Muscle of back (tissue), 13 donors: ENCODE data around the gene SF3B5. TPM values are rescaled to one million over a fixed set of nuclear protein-coding genes. Genes with fewer than 3 reads are reported as not detected.
"Not testable (repeated sequence)": the region's sequence is repeated elsewhere in the genome, so short reads cannot be mapped to it uniquely, and the experiment has no call there.

Experiments used
- DNase-seq, 3 donors: peaks; one replicate each; pipeline versions ENCODE4 v3.0.0 to v3.0.0-alpha.2; 2013
- long read RNA-seq, 9 donors: transcript quantifications; one replicate each; lab custom pipeline, GENCODE V29; 2026
- polyA plus RNA-seq, 10 donors: library from polyadenylated mRNA; unstranded; fragments of 120-200 nt; gene quantifications; one replicate each; pipeline ENCODE4 v1.2.1, GENCODE V29; 2013; ENCODE audit not compliant: insufficient read length in 10 of 10

SF3B5 gene
- polyA plus RNA-seq = 100 to 1,000 TPM in 4 of 10 donors, 10 to 100 TPM in 6; 82.9 to 125 (median 94.6) TPM
- long read RNA-seq, donor 1, transcript SF3B5-201 (1 exons, 693 nt) = major isoform, 75 of 75 reads
- long read RNA-seq, donor 1, partial matches to known transcripts = 0 of 75 reads
- long read RNA-seq, donor 1, other reads (novel, unspliced or antisense) = 0 of 75 reads
- long read RNA-seq, donor 2, transcript SF3B5-201 (1 exons, 693 nt) = major isoform, 62 of 62 reads
- long read RNA-seq, donor 2, partial matches to known transcripts = 0 of 62 reads
- long read RNA-seq, donor 2, other reads (novel, unspliced or antisense) = 0 of 62 reads
- long read RNA-seq, donor 3 = 0 reads
- long read RNA-seq, donor 4, transcript SF3B5-201 (1 exons, 693 nt) = major isoform, 61 of 61 reads
- long read RNA-seq, donor 4, partial matches to known transcripts = 0 of 61 reads
- long read RNA-seq, donor 4, other reads (novel, unspliced or antisense) = 0 of 61 reads
- long read RNA-seq, donor 5, transcript SF3B5-201 (1 exons, 693 nt) = major isoform, 101 of 101 reads
- long read RNA-seq, donor 5, partial matches to known transcripts = 0 of 101 reads
- long read RNA-seq, donor 5, other reads (novel, unspliced or antisense) = 0 of 101 reads
- long read RNA-seq, donor 6, transcript SF3B5-201 (1 exons, 693 nt) = major isoform, 85 of 85 reads
- long read RNA-seq, donor 6, partial matches to known transcripts = 0 of 85 reads
- long read RNA-seq, donor 6, other reads (novel, unspliced or antisense) = 0 of 85 reads
- long read RNA-seq, donor 7, transcript SF3B5-201 (1 exons, 693 nt) = major isoform, 54 of 54 reads
- long read RNA-seq, donor 7, partial matches to known transcripts = 0 of 54 reads
- long read RNA-seq, donor 7, other reads (novel, unspliced or antisense) = 0 of 54 reads
- long read RNA-seq, donor 8, transcript SF3B5-201 (1 exons, 693 nt) = major isoform, 64 of 64 reads
- long read RNA-seq, donor 8, partial matches to known transcripts = 0 of 64 reads
- long read RNA-seq, donor 8, other reads (novel, unspliced or antisense) = 0 of 64 reads
- long read RNA-seq, donor 9, transcript SF3B5-201 (1 exons, 693 nt) = major isoform, 13 of 13 reads
- long read RNA-seq, donor 9, partial matches to known transcripts = 0 of 13 reads
- long read RNA-seq, donor 9, other reads (novel, unspliced or antisense) = 0 of 13 reads

- peak; percentile 100 for DNase-seq
These were observed at the start of gene SF3B5 for GRCh38 chr6:144095134-144096002. Gene SF3B5, minus strand, starts transcription at chr6:144095573. Its CDS starts 76 bp downstream, at chr6:144095497.

DNA sequence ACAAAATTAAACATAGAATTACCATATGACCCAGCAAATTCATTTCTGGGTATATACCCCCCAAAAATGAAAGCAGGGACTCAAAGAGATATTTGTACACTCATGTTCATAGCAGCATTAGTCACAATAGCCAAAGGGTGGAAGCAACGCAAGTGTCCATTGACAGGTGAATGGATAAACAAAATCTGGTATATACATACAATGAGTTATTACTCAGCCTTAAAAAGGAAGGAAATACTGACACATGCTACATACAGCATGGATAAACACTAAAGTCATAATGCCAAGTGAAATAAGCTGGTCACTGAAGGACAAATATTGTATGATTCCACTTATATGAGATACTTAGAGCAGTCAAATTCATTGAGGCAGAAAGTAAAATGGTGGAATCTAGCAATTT is 49.6 kb upstream of the SF3B5 start:
- no peak for DNase-seq

GRCh38 chr6:144143878-144144277 is 48.5 kb upstream of the SF3B5 start:
- no peak for DNase-seq

DNA sequence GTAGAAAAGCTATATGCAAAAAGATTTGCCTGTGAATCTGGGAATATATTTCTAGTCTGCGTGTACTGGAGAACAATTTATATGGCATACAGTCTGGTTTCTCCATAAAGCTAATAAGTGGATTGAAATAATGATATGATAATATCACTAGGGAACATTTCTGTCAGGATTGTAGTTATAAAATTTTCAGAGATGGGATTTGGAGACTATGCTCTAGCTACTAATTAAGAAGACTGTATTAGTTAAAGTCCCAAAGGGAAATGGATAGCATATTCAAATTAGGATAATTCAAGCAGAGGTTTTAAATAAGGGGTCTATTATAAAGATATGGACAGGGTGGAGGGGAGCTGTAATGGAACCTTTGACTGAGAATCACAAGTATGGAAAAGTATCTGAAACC is 47.7 kb upstream of the SF3B5 start:
- DNase-seq = no peak

DNA sequence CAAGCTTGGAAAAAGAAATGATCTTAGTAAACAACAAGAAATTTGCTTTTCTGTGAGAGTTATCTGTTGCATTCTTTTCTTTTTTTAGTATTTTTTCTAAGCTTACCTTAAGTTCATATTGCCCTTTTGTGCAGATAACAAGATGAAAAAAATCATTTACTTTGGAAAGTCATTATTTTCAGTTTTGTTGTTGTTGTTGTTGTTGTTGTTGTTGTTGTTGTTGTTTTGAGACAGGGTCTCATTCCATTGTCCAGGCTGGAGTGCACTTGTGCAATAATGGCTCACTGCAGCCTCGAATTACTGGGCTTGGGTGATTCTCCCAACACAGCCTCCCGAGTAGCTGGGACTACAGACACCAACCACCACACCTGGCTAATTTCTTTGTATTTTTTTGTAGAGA is 46.1 kb upstream of the SF3B5 start:
- DNase-seq = no peak

GRCh38 chr6:144140867-144141266 is 45.5 kb upstream of the SF3B5 start:
- no peak for DNase-seq

GRCh38 chr6:144139817-144140216 is 44.4 kb upstream of the SF3B5 start:
- no peak for DNase-seq

DNA sequence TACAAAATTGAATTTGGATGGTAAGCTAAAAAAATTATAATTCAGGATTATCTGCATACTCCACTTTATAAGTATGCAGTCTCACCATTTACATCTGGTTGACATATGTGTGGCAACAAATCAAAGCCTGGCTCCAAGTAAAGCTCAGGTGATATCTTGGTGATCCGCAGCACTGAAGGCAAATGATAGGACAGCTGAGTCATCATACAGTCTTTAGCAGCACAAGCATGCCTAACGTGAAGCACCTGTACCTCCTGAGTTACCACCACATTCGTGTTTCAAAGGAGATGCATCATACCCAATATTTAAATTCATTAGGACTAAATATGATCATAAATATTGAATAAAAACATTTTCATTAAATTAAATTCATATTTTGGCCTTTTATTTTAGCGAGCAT is 43.2 kb upstream of the SF3B5 start:
- no peak for DNase-seq

GRCh38 chr6:144134737-144135136 is 39.4 kb upstream of the SF3B5 start:
- no peak for DNase-seq

- DNase-seq = peak in 1 of 3 donors; percentile 41
These were observed 38.8 kb upstream of the SF3B5 start for GRCh38 chr6:144134176-144134575.

- DNase-seq = no peak
These were observed 38.0 kb upstream of the SF3B5 start for GRCh38 chr6:144133225-144133821.

- DNase-seq = not testable (repeated sequence)
These were observed 36.9 kb upstream of the SF3B5 start for GRCh38 chr6:144132167-144132690.

- peak in 1 of 3 donors; percentile 43 for DNase-seq
These were observed 35.9 kb upstream of the SF3B5 start for GRCh38 chr6:144131248-144131709.

- no peak for DNase-seq
These were observed 34.1 kb upstream of the SF3B5 start for GRCh38 chr6:144129469-144129868.

GRCh38 chr6:144127097-144127496 is 31.7 kb upstream of the SF3B5 start:
- no peak for DNase-seq

DNA sequence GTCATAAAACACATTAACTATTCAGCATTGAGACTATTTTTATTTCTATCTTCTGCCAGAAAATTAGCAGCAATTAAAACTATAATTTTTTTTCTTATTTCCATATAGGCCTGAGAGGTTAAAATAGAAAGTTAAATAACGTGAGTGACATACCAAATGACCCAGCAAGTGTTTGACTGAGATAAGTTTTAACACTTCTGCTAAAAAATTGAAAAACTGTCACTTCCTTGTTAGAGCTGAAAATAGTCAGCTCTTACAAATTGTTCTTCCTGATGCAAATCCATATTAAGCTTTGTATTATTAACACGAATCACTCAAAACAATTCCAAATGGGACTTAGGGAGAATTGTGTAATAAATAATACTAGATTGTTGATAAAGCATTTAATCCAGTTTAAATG is 28.5 kb upstream of the SF3B5 start:
- no peak for DNase-seq

- no peak for DNase-seq
These were observed 28.0 kb upstream of the SF3B5 start for GRCh38 chr6:144123421-144123820.

DNA sequence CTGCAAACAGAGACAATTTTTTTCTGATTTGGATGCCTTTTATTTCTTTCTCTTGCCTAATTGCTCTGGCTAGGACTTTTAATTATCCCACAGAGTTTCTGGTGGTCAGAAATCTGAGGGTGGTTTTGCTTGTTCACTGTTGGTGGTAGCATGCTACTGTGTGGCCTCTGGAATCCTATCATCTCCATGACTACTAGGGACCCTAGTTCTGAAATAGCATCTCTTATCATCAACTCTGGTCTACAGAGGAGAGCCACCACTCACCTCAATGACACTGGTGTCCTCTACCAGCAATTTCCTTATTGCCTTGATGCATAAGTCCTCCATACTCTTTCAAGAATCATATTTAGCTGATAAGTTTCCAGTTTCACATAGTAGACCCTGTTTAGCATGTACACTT is 27.5 kb upstream of the SF3B5 start:
- no peak for DNase-seq

DNA sequence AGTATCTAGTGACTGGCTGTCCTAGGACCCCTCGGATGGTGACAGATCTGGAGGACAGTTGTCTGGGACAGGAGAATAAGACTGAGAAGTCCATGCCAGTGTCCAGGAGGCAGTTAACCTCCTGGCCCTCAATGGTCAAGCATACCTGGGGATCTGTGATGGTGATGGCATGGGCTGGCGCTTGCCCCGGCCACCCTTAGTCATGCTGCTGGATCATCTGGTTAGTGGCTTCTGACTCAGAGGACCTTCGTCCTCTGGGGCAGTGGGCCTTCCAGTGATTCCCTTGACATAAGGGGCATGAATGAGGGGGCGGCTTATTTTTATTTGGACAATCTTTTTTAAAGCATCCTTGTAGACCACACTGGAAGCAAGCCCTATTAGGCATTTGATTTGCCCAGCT is 24.0 kb upstream of the SF3B5 start:
- no peak for DNase-seq

- no peak for DNase-seq
These were observed 19.8 kb upstream of the SF3B5 start for GRCh38 chr6:144115219-144115618.
